ENCODE data around the gene WWTR1.

- TF ChIP-seq, protein P1, sequence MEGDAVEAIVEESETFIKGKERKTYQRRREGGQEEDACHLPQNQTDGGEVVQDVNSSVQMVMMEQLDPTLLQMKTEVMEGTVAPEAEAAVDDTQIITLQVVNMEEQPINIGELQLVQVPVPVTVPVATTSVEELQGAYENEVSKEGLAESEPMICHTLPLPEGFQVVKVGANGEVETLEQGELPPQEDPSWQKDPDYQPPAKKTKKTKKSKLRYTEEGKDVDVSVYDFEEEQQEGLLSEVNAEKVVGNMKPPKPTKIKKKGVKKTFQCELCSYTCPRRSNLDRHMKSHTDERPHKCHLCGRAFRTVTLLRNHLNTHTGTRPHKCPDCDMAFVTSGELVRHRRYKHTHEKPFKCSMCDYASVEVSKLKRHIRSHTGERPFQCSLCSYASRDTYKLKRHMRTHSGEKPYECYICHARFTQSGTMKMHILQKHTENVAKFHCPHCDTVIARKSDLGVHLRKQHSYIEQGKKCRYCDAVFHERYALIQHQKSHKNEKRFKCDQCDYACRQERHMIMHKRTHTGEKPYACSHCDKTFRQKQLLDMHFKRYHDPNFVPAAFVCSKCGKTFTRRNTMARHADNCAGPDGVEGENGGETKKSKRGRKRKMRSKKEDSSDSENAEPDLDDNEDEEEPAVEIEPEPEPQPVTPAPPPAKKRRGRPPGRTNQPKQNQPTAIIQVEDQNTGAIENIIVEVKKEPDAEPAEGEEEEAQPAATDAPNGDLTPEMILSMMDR (IDR thresholded peaks at IDR 0.05; ENCODE audit: extremely low read depth in 1 of 2, insufficient read depth in 1 of 2, low read depth in 1 of 2, low read length in 2 of 2), result no peak
- TF ChIP-seq GATA2 (IDR thresholded peaks at IDR 0.05; ENCODE audit: insufficient read depth, insufficient read length, low read depth, low read length) (no peak), FOS (IDR thresholded peaks at IDR 0.05; ENCODE audit: borderline replicate concordance, insufficient read depth, low read length) (no peak), POLR2AphosphoS5 (IDR thresholded peaks at IDR 0.05; ENCODE audit: insufficient read depth, low read depth, low read length) (peak; percentile 11)
Observed at GRCh38 chr3:149560001-149560400, 97.8 kb downstream of the WWTR1 start.
